Liver (tissue), 9 donors: ENCODE results near the gene PAFAH1B2. TPM values are rescaled to one million over a fixed set of nuclear protein-coding genes. Genes with fewer than 3 reads are reported as not detected.

ENCODE experiments used
- DNase-seq: peaks from one replicate; pipeline ENCODE4 v3.0.0-alpha.2; 2017; ENCODE audit warnings: low spot score
- H3K27ac ChIP-seq, 2 donors: one replicate each; pipeline ENCODE4 v1.7.0; 2013; ENCODE audit warnings: inconsistent platforms in 2 of 2, low read length in 2 of 2, control low read depth in 1 of 2, low read depth in 1 of 2, mild to moderate bottlenecking in 1 of 2
- H3K27me3 ChIP-seq, 4 donors: one replicate each; pipeline versions ENCODE4 v1.6.1 to v1.7.0; 2013; ENCODE audit warnings: low read length in 3 of 4, inconsistent platforms in 1 of 4, mild to moderate bottlenecking in 1 of 4, moderate library complexity in 1 of 4; ENCODE audit not compliant: control insufficient read depth in 4 of 4, insufficient read depth in 4 of 4
- H3K36me3 ChIP-seq, 4 donors: one replicate each; pipeline versions ENCODE4 v1.6.1 to v1.7.0; 2013; ENCODE audit warnings: low read length in 3 of 4, mild to moderate bottlenecking in 3 of 4, low read depth in 1 of 4, moderate library complexity in 1 of 4; ENCODE audit not compliant: control insufficient read depth in 4 of 4, insufficient read depth in 3 of 4
- H3K4me1 ChIP-seq, 4 donors: one replicate each; pipeline versions ENCODE4 v1.6.1 to v1.7.0; 2013; ENCODE audit warnings: low read length in 3 of 4, mild to moderate bottlenecking in 3 of 4, moderate library complexity in 1 of 4; ENCODE audit not compliant: control insufficient read depth in 4 of 4, insufficient read depth in 4 of 4
- H3K4me3 ChIP-seq, 3 donors: one replicate each; pipeline versions ENCODE4 v1.6.1 to v1.7.0; 2013; ENCODE audit warnings: low read length in 3 of 3, control low read depth in 1 of 3, low read depth in 1 of 3, mild to moderate bottlenecking in 1 of 3
- H3K9ac ChIP-seq, 2 donors: one replicate each; pipeline ENCODE4 v1.7.0; 2013; ENCODE audit warnings: low read length in 2 of 2, mild to moderate bottlenecking in 2 of 2, moderate library complexity in 2 of 2, control low read depth in 1 of 2, low read depth in 1 of 2
- H3K9me3 ChIP-seq, 4 donors: one replicate each; pipeline versions ENCODE4 v1.6.1 to v1.7.0; 2013; ENCODE audit warnings: low read length in 3 of 4; ENCODE audit not compliant: control insufficient read depth in 4 of 4
- EGR1 ChIP-seq, 2 donors: IDR thresholded peaks; 2 replicates each; pipeline ENCODE4 v1.6.1; 2016 to 2018; ENCODE audit warnings: antibody characterized with exemption in 2 of 2, low read depth in 2 of 2
- FOXA1 ChIP-seq: IDR thresholded peaks from 2 replicates; pipeline ENCODE4 v1.6.1; 2016; ENCODE audit warnings: antibody characterized with exemption
- FOXA2 ChIP-seq: IDR thresholded peaks from 2 replicates; pipeline ENCODE4 v1.6.1; 2016; ENCODE audit warnings: antibody characterized with exemption
- GABPA ChIP-seq, 2 donors: IDR thresholded peaks in 1 of 2; conservative IDR thresholded peaks in 1 of 2; 2 replicates each; pipeline ENCODE4 v1.6.1; 2016; ENCODE audit warnings: antibody characterized with exemption in 2 of 2, mild to moderate bottlenecking in 1 of 2, moderate library complexity in 1 of 2
- HNF4A ChIP-seq, 2 donors: conservative IDR thresholded peaks; 2 replicates each; pipeline ENCODE4 v1.6.1; 2016; ENCODE audit warnings: antibody characterized with exemption in 2 of 2, mild to moderate bottlenecking in 2 of 2
- JUND ChIP-seq, 2 donors: IDR thresholded peaks; 2 replicates each; pipeline ENCODE4 v1.6.1; 2016; ENCODE audit warnings: antibody characterized with exemption in 2 of 2
- NR2F2 ChIP-seq: IDR thresholded peaks from 2 replicates; pipeline ENCODE4 v1.6.1; 2016; ENCODE audit warnings: antibody characterized with exemption
- RAD21 ChIP-seq, 2 donors: IDR thresholded peaks; 2 replicates each; pipeline ENCODE4 v1.6.1; 2016; ENCODE audit warnings: antibody characterized with exemption in 2 of 2, mild to moderate bottlenecking in 2 of 2
- REST ChIP-seq: IDR thresholded peaks from 2 replicates; pipeline ENCODE4 v1.6.1; 2016; ENCODE audit warnings: antibody characterized with exemption, mild to moderate bottlenecking
- SP1 ChIP-seq: IDR thresholded peaks from 2 replicates; pipeline ENCODE4 v1.6.1; 2018; ENCODE audit warnings: antibody characterized with exemption, mild to moderate bottlenecking
- TAF1 ChIP-seq: conservative IDR thresholded peaks from 2 replicates; pipeline ENCODE4 v1.6.1; 2016; ENCODE audit warnings: antibody characterized with exemption, mild to moderate bottlenecking
- YY1 ChIP-seq: IDR thresholded peaks from 2 replicates; pipeline ENCODE4 v1.6.1; 2016; ENCODE audit warnings: antibody characterized with exemption, mild to moderate bottlenecking
- ZBTB33 ChIP-seq: IDR thresholded peaks from 2 replicates; pipeline ENCODE4 v1.6.1; 2016; ENCODE audit warnings: antibody characterized with exemption
- WGBS: extraction: QIAGEN DNeasy Blood & Tissue Kit; methylation state at CpG from one replicate; pipeline ENCODE4 v1.1.7; 2013; 5-methylcytosine and 5-hydroxymethylcytosine counted together
- polyA plus RNA-seq, 2 donors: library from polyadenylated mRNA; stranded (reverse) in 1 of 2; unstranded in 1 of 2; fragments of 200-250 nt in 1 of 2; fragments of >200 nt in 1 of 2; fragmentation: Nextera tagmentation in 1 of 2; extraction: Ambion mirVana in 1 of 2; gene quantifications; one replicate each; pipeline versions ENCODE4 v1.2.1 to v1.2.3, GENCODE V29; 2013 to 2015
- total RNA-seq, 2 donors: library from RNA; depleted of rRNA; stranded (reverse); fragments of >200 nt; gene quantifications; one replicate each; pipeline ENCODE4 v1.2.3, GENCODE V29; 2014
- TF ChIP-seq, protein P1 (sequence below): fragments of 150-350 bp; IDR thresholded peaks from 2 replicates; pipeline ENCODE4 v1.5.1; 2017; ENCODE audit warnings: improper control_type of control experiment, low read depth, low read length; ENCODE audit not compliant: missing input control
- TF ChIP-seq, protein P2 (sequence below): IDR thresholded peaks from 2 replicates; pipeline ENCODE4 v1.6.1; 2016; ENCODE audit warnings: antibody characterized with exemption
- TF ChIP-seq, protein P3 (sequence below): IDR thresholded peaks from 2 replicates; pipeline ENCODE4 v1.6.1; 2016; ENCODE audit warnings: antibody characterized with exemption
- donor health status: healthy.
- donor health status: healthy.
- donor health status: healthy.
- donor health status: healthy.
- donor health status: healthy.

The PAFAH1B2 gene
- total and polyA plus RNA-seq, 4 donors: 12.7 to 39.8 (median 24.9) TPM

DNA sequence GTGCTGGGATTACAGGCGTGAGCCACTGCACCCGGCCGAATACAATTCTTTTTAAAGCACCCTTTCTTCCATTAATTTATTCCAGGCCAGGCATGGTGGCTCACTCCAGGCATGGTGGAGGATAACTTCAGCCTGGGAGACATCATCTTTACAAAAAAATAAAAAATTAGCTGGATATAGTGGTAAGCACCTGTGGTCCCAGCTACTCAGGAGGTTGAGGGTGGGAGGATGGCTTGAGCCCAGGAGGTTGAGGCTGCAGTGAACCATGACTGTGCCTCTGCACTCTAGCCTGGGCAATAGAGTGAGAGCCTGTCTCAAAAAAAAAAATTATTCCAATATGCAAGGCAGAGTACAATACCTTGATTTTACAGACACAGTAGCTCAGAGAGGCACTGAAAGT is 66.5 kb downstream of the PAFAH1B2 start:
- TF ChIP-seq, protein P1, sequence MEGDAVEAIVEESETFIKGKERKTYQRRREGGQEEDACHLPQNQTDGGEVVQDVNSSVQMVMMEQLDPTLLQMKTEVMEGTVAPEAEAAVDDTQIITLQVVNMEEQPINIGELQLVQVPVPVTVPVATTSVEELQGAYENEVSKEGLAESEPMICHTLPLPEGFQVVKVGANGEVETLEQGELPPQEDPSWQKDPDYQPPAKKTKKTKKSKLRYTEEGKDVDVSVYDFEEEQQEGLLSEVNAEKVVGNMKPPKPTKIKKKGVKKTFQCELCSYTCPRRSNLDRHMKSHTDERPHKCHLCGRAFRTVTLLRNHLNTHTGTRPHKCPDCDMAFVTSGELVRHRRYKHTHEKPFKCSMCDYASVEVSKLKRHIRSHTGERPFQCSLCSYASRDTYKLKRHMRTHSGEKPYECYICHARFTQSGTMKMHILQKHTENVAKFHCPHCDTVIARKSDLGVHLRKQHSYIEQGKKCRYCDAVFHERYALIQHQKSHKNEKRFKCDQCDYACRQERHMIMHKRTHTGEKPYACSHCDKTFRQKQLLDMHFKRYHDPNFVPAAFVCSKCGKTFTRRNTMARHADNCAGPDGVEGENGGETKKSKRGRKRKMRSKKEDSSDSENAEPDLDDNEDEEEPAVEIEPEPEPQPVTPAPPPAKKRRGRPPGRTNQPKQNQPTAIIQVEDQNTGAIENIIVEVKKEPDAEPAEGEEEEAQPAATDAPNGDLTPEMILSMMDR: no peak
- TF ChIP-seq, protein P2, sequence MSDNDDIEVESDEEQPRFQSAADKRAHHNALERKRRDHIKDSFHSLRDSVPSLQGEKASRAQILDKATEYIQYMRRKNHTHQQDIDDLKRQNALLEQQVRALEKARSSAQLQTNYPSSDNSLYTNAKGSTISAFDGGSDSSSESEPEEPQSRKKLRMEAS: no peak
- TF ChIP-seq FOXA2 (no peak), HNF4A (conservative IDR thresholded peaks at IDR 0.05) (no peak), YY1 (no peak), REST (no peak), GABPA (IDR thresholded peaks at IDR 0.05 in 1 of 2, conservative IDR thresholded peaks at IDR 0.05 in 1 of 2) (no peak), JUND (IDR thresholded peaks at IDR 0.05) (no peak), SP1 (no peak), TAF1 (no peak), FOXA1 (no peak), EGR1 (IDR thresholded peaks at IDR 0.05; ENCODE audit: low read depth in 2 of 2) (no peak), ZBTB33 (no peak), RAD21 (IDR thresholded peaks at IDR 0.05) (no peak), NR2F2 (no peak)
- TF ChIP-seq, protein P3, sequence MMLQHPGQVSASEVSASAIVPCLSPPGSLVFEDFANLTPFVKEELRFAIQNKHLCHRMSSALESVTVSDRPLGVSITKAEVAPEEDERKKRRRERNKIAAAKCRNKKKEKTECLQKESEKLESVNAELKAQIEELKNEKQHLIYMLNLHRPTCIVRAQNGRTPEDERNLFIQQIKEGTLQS: no peak
- WGBS: over 99% methylated on average over 3 of the region's 3 CpGs
- H3K4me1 ChIP-seq: no peaks in the 10 kb centered on the region
- no peak overlapping the region for H3K9ac ChIP-seq
- H3K27me3 ChIP-seq: no peaks in the 10 kb centered on the region
- H3K36me3 ChIP-seq: peaks cover 2 to 29% (median 16%) of the 10 kb centered on the region in 4 donors
- no peak overlapping the region for H3K27ac ChIP-seq
- DNase-seq: no peak
- no peak overlapping the region for H3K4me3 ChIP-seq
- H3K9me3 ChIP-seq: no peaks in the 10 kb centered on the region
